T-helper 1 cell (primary cell): ENCODE data around the gene FAM43B.

ENCODE experiments used
- DNase-seq, 5 donors: peaks; one replicate each; pipeline ENCODE4 v3.0.0-alpha.2; 2012 to 2020

The FAM43B gene

GRCh38 chr1:20593756-20594155 lies 41.4 kb downstream of the FAM43B start:
- DNase-seq, result no peak

GRCh38 chr1:20594746-20595145 lies 42.4 kb downstream of the FAM43B start:
- DNase-seq, result no peak

- DNase-seq, result no peak
These were observed 43.7 kb downstream of the FAM43B start for GRCh38 chr1:20596106-20596505.

- DNase-seq, result no peak
These were observed 45.3 kb downstream of the FAM43B start for GRCh38 chr1:20597650-20598049.

- DNase-seq, result no peak
These were observed 47.8 kb downstream of the FAM43B start for GRCh38 chr1:20600156-20600555.

GRCh38 chr1:20601129-20601825 lies 48.9 kb downstream of the FAM43B start:
- no peak for DNase-seq

- no peak for DNase-seq
These were observed 50.6 kb downstream of the FAM43B start for GRCh38 chr1:20602851-20603450.

- no peak for DNase-seq
These were observed 51.4 kb downstream of the FAM43B start for GRCh38 chr1:20603504-20604464.
